DOHH2 (cell line): ENCODE measurements around the gene ESPN.

ENCODE experiments used
- CTCF ChIP-seq: fragments of 200-600 bp; sonication (generic); IDR thresholded peaks from one replicate; pipeline ENCODE4 v1.5.1; 2014; ENCODE audit warnings: antibody characterized with exemption, mild to moderate bottlenecking, low read depth, low read length; ENCODE audit not compliant: poor library complexity, severe bottlenecking
- EZH2phosphoT487 ChIP-seq: fragments of 200-600 bp; sonication (generic); IDR thresholded peaks from 2 replicates; pipeline ENCODE4 v1.6.1; 2017; ENCODE audit warnings: borderline replicate concordance, mild to moderate bottlenecking, antibody characterized with exemption, low read length, moderate library complexity, mixed read lengths

GRCh38 chr1:6424000-6424565 lies 493 bp upstream of the ESPN start:
- no peak for TF ChIP-seq CTCF
- peak; percentile 91 for TF ChIP-seq EZH2phosphoT487
